ENCODE data around the gene PCGF1.

The PCGF1 gene

GRCh38 chr2:74507145-74507925 is at the start of gene PCGF1:
Gene PCGF1, minus strand, starts transcription at chr2:74507695. Its CDS starts 27 bp downstream, at chr2:74507668.
- DNase-seq, result peak; percentile 98

DNA sequence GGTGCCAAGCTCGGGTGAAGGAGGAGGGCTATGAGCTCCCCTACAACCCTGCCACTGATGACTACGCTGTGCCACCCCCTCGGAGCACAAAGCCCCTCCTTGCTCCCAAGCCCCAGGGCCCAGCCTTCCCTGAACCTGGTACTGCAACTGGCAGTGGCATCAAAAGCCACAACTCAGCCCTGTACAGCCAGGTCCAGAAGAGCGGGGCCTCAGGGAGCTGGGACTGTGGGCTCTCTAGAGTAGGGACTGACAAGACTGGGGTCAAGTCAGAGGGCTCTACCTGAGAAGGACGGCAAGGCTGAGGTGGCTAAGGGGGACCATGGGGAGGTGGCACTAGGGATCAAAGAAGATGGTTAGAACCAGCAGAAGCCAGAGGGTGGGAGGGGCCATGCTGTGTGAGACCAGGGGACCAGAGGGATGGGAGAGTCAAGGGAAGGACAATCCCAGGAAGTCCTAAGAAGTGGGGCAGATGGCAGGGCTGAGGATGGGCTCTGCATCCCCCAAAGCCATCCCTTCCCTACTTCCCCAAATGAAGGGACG is 49.4 kb upstream of the PCGF1 start:
- no peak for DNase-seq

GRCh38 chr2:74556159-74556558 is 48.7 kb upstream of the PCGF1 start:
- DNase-seq, result no peak

DNA sequence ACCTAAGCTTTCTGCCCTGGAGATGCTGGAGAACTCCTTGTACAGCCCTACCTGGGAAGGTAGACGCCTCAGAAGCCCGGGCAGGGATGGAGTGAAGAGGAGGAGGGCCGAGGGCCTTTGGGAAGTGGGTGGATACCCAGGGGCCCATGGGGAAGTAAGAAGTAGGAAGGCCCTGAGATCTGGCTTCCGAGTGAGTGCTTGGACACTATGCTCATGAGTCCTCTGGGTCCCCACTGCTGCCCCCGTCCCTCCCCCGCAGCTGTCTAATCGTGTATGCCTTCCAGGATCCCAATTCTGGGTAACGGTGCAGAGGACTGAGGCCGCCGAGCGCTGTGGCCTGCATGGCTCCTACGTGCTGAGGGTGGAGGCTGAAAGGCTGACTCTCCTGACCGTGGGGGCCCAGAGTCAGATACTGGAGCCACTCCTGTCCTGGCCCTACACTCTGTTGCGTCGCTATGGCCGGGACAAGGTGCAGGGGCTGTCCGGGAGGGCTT is 48.2 kb upstream of the PCGF1 start:
- no peak for DNase-seq

DNA sequence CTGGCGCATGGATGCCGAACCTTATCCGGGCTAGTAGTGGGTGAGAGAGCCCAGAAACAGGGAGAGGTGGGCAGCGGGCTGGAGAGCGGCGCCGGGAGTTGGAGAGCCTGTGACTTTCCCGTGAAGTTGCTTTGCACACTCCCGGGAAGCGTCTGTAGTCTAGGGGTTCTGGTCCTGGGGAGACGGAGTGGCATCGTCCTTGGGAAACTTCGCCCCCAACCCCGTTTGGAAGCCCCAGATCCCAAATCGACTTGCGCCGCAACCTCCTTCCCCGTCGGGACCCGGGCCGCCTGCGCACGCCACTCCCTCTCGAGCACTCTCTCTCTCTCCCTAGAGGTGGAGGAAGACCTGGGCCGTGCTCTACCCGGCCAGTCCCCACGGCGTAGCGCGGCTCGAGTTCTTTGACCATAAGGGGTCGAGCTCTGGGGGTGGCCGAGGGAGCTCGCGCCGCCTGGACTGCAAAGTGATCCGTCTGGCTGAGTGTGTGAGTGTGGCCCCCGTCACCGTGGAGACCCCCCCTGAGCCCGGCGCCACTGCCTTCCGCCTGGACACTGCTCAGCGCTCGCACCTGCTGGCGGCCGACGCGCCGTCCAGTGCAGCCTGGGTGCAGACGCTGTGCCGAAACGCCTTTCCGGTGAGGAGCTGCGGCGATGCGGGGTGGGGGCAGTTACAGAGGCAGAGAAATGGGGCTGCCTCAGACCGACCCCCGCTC is 47.5 kb upstream of the PCGF1 start:
- no peak for DNase-seq

GRCh38 chr2:74553892-74554819 is 46.7 kb upstream of the PCGF1 start, which contains the start of the genes DOK1 and LOXL3:
Gene DOK1, plus strand, starts transcription at chr2:74554720. Its CDS starts 35 bp downstream, at chr2:74554755.
Gene LOXL3, minus strand, starts transcription at chr2:74553942. Its CDS starts 1,308 bp downstream, at chr2:74552634.
- DNase-seq, result peak; percentile 45

GRCh38 chr2:74552914-74553811 is 45.7 kb upstream of the PCGF1 start:
- no peak for DNase-seq

DNA sequence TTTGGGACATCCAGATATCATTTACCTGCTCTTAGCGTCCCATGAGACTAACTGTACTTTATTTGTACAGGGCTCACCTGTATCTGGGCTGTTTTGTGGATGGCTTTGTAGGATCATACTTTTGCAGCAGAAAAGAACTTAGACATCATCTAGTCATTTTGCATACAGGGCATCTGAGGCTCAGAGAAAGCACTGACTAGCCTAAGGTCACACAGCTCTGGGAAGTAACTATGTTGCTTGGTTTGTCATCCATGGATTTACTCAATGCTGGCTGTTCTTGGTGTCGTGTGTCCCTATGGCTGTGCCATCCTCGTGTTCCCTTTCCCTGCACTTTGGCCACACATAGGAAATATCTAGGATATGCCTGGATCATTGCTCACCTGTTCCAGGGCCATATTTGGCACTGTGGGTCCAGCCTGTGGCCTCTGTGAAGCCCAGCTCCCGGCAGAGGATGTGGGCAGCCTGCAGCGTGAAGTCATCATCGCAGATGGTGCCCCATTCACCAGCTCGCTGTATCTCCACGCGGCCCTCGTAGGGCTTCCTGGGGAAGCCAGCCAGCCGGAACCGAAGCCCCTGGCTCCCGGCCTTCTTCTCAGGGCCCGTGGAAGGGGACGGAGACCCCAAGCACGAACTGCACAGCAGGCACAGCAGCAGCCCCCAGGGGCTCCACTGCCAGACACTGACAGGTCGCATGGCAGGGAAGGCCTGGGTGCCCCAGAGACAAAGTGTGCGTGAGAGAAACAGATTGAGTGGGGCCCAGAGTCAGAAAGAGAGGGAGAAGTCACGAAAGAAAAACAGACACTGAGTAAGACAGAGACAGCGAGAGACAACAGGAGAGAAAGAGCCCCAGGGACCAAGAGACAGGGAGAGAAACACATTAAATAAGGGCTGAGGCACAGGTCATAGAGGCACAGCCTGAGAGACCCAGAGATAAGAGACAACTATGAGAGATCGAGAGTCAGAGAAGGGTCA is 44.7 kb upstream of the PCGF1 start:
- no peak for DNase-seq

GRCh38 chr2:74551530-74551929 is 44.0 kb upstream of the PCGF1 start:
- DNase-seq, result no peak

GRCh38 chr2:74550231-74550630 is 42.7 kb upstream of the PCGF1 start:
- no peak for DNase-seq

- no peak for DNase-seq
These were observed 41.7 kb upstream of the PCGF1 start for GRCh38 chr2:74548900-74549826.

DNA sequence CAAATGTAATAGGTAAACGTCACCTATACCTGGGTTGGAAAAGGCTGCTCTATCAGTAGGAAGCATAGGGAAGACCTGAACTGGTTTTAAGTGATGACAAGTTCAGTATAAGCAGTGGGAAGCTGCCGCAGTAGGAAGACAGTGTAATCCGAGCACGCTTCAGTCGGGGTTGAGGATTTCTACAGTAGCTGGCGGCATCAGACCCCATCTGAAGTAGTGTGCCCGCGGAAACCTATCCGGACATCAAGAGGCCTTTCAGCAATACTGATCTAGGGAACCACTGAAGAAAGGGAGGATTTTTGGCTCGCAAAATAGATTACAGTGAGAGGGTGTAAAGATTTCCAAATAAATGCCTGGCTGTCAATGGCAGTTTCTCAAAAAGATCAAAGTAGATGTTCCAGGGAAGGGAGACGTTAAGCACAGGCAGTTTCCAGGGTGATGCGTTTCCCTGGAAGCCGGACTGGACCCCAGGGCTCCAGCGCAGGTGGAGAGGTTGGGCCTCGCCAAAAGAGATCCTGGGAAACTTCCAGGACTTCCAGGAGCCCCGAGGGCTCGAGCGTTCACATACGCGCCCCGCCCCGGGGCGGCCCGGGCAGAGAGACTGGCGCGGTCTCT is 40.9 kb upstream of the PCGF1 start:
- DNase-seq, result no peak

DNA sequence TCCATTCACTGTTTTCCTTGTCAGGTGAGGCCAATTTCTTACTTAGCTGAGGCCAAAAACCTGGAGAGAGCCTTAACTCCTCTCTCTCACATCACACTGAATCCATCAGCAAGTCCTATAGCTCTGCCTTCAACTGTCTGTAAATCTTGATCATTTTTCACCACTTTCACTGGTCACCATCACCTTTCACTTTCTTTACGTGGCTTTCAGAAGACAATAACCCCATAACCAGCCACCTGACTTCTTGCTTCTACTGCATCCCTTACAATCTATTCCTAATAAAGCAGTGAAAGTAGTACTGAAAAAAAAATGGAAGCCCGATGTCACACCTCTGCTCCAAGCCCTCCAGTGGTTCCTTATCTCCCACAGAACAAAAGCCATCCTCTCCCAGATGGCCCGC is 38.5 kb upstream of the PCGF1 start:
- no peak for DNase-seq

DNA sequence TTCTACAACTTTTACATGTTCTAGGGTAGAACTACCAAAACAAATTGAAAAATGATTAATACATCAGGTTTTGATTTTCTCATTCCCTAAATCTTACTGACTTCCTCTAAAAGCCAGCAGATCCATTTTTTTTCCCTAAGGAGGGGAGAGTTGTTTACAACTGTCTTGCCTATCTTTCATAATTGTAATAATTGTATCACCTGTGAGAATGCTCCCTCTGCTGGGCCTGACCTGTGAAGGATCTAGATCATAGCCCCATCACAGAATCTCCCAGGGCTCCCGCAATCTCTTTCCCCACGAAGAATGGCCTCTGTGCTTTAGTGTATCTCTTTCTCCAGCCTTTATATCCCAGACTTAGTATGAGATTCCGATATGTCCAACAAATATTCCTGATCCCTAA is 37.1 kb upstream of the PCGF1 start:
- no peak for DNase-seq

DNA sequence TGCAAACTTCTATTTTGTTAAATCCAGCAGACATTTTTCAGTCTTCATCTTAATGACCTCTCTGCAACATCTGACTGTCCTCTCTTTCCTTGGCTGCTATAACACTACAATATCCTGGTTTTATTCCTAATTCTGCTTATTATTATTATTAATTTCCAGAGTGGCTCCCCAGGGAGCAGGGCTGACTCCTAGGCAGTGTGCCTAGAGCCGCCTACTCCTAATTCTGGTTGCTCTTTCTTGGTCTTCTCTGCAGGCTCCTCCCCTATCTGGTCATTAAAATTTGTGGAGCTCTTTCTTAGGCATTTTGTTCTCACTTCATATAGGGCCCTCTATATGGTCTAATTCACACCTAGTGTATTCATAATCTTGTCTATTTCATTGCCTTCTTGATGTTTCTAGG is 35.5 kb upstream of the PCGF1 start:
- no peak for DNase-seq

GRCh38 chr2:74540291-74540690 is 32.8 kb upstream of the PCGF1 start:
- DNase-seq, result no peak

GRCh38 chr2:74538881-74539339 is 31.4 kb upstream of the PCGF1 start:
- no peak for DNase-seq

GRCh38 chr2:74537140-74537539 is 29.6 kb upstream of the PCGF1 start:
- DNase-seq, result no peak
